Measurements from ENCODE around the gene COBL. TPM values are rescaled to one million over a fixed set of nuclear protein-coding genes. Genes with fewer than 3 reads are reported as not detected.

Gene COBL
- total and polyA plus RNA-seq, 9 of the 15 experiments (the other 6 are each of a cell fraction or from before 2014, with no cell fraction given): 0.01 to 2.4 (median 0.09) TPM; not detected in 3

DNA sequence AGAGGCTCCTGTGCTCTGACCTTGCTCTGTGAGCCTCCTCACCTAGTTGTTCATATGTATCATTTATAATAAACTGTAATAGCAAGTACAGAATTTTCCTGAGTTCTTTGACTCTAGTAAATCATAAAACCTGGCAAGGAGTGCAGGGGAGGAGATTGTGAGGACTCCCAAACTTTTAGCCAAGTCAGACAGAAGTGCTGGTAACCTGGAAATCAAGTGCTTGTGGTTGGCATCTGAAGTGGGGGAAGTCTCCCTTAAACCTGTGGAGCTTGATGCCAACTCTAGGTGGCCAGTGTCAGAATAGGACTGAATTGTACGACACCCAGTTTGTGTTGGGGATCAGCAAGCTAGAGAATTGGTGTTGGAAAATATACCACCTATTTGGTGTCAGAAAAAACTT is 327.6 kb downstream of the COBL start:
- Histone ChIP-seq H2AFZ (ENCODE audit: low read depth, low read length) (no peak overlapping the region), H3K79me2 (ENCODE audit: control insufficient read depth, insufficient read depth, low read length) (no peaks in the 10 kb centered on the region), H3K4me2 (ENCODE audit: insufficient read depth, low read length) (no peak overlapping the region), H3K9me3 (replicated peaks; ENCODE audit: control insufficient read depth, insufficient read depth, low read depth, low read length) (no peaks in the 10 kb centered on the region), H4K20me1 (replicated peaks; ENCODE audit: control insufficient read depth, insufficient read depth, low read length) (no peaks in the 10 kb centered on the region), H3K4me3 (no peak overlapping the region), H3K27ac (ENCODE audit: extremely low read depth, low read depth, low read length) (no peak overlapping the region), H3K9ac (ENCODE audit: insufficient read depth in 1 of 2, low read depth in 2 of 2, low read length in 2 of 2) (no peak overlapping the region), H3K4me1 (replicated peaks in 1 of 2; ENCODE audit: control insufficient read depth in 2 of 2, insufficient read depth in 2 of 2, low read length in 2 of 2) (no peaks in the 10 kb centered on the region), H3K9me1 (ENCODE audit: control insufficient read depth, insufficient read depth, low read length) (no peaks in the 10 kb centered on the region), H3K27me3 (ENCODE audit: control insufficient read depth in 2 of 2, insufficient read depth in 2 of 2, low read length in 2 of 2) (peaks cover 0 to 3% of the 10 kb centered on the region in 2 experiments; a peak in 1 of 5 replicates), H3K36me3 (ENCODE audit: control insufficient read depth, insufficient read depth, low read length) (no peaks in the 10 kb centered on the region)
- intact Hi-C loops (cut with micrococcal nuclease): no loop called here
- ChIA-PET CTCF (ENCODE audit: low intra/inter-chr PET ratio) (no interaction called here), POLR2A (interaction anchor here (0.7 kb wide), 1 partner anchor 1679 kb away, joined by 3 read pairs; no protein-coding TSS in a partner anchor)
- DNase-seq (ENCODE audit: extremely low read depth in 1 of 4, low spot score in 3 of 4) (no peak), ATAC-seq (no peak), FAIRE-seq (no peak)
- in situ Hi-C loops (cut with MboI): no loop called here
- TF ChIP-seq NCOR1 (IDR thresholded peaks at IDR 0.05) (no peak), HEY1 (CRISPR knock-in tag; IDR thresholded peaks at IDR 0.05; ENCODE audit: borderline replicate concordance) (no peak), STAG1 (CRISPR knock-in tag; IDR thresholded peaks at IDR 0.05; ENCODE audit: borderline replicate concordance) (no peak), AFF1 (IDR thresholded peaks at IDR 0.05; ENCODE audit: low read depth in 1 of 2, partially characterized antibody in 2 of 2) (no peak), CC2D1A (IDR thresholded peaks at IDR 0.05) (no peak), SRSF9 (IDR thresholded peaks at IDR 0.05; ENCODE audit: borderline replicate concordance, low read depth, low read length) (no peak)
- no TSS peak for BruUV-seq (replicated peaks)
- WGBS (ENCODE audit: insufficient coverage, low coverage, missing lambda C conversion rate): 0% methylated on average over 1 of the region's 1 CpG
